SK-N-SH (cell line): ENCODE data around the gene CRTC3. TPM values are rescaled to one million over a fixed set of nuclear protein-coding genes. Genes with fewer than 3 reads are reported as not detected.

Experiments
- CTCF ChIA-PET: fragments of 300-600, 350-600 bp; formaldehyde crosslinking; extraction: SDS; loops from one replicate; lab custom pipeline; 2021; lab: Yijun Ruan, JAX
- POLR2A ChIA-PET: fragments of 350-600 bp; sonication (Branson Sonifier 250); formaldehyde crosslinking; extraction: SDS; loops from one replicate; lab custom pipeline; 2020; ENCODE audit warnings: antibody characterized with exemption, inconsistent platforms; lab: Yijun Ruan, JAX
- DNase-seq: peaks from one replicate; pipeline ENCODE4 v3.0.0; 2012
- H2AFZ ChIP-seq: fragments of 200-600 bp; sonication (generic); 2 replicates; pipeline ENCODE4 v1.8.1; 2016; ENCODE audit warnings: antibody characterized with exemption, mild to moderate bottlenecking, low read depth
- H3F3A ChIP-seq: fragments of 200-600 bp; sonication (generic); replicated peaks from 2 replicates; pipeline ENCODE3; 2016; ENCODE audit warnings: antibody characterized with exemption, mild to moderate bottlenecking; ENCODE audit not compliant: insufficient read depth
- H3K27ac ChIP-seq, 2 experiments: fragments of 200-500 bp in 1 of 2; fragments of 200-600 bp in 1 of 2; sonication (Bioruptor generic) in 1 of 2; sonication (generic), shearing (Covaris generic) in 1 of 2; 2 replicates each; pipeline versions ENCODE4 v1.5.1 to v1.6.1; 2014 to 2016; ENCODE audit warnings: low read depth in 2 of 2, inconsistent platforms in 1 of 2, low read length in 1 of 2, mild to moderate bottlenecking in 1 of 2, mixed read lengths in 1 of 2
- H3K27me3 ChIP-seq: fragments of 200-600 bp; sonication (generic), shearing (Covaris generic); 2 replicates; pipeline ENCODE4 v1.6.1; 2016; ENCODE audit warnings: mixed run types; ENCODE audit not compliant: insufficient read depth
- H3K36me3 ChIP-seq, 2 experiments: fragments of 200-500 bp in 1 of 2; fragments of 200-600 bp in 1 of 2; sonication (Bioruptor generic) in 1 of 2; sonication (generic) in 1 of 2; replicated peaks in 1 of 2; 2 replicates each; pipeline versions ENCODE3 to v1.5.1; 2014 to 2016; ENCODE audit warnings: low read length in 1 of 2, mild to moderate bottlenecking in 1 of 2; ENCODE audit not compliant: insufficient read depth in 2 of 2, control insufficient read depth in 1 of 2
- H3K4me1 ChIP-seq, 2 experiments: fragments of 200-500 bp in 1 of 2; fragments of 200-600 bp in 1 of 2; sonication (Bioruptor generic) in 1 of 2; sonication (generic), shearing (Covaris generic) in 1 of 2; 2 replicates each; pipeline versions ENCODE4 v1.5.1 to v1.6.1; 2014 to 2016; ENCODE audit warnings: low read depth in 1 of 2, low read length in 1 of 2, mixed run types in 1 of 2; ENCODE audit not compliant: insufficient read depth in 2 of 2, control insufficient read depth in 1 of 2
- H3K4me2 ChIP-seq: fragments of 200-600 bp; sonication (generic), shearing (Covaris generic); 2 replicates; pipeline ENCODE4 v1.6.1; 2017; ENCODE audit warnings: mixed run types
- H3K4me3 ChIP-seq, 2 experiments: fragments of 200-500 bp in 1 of 2; fragments of 200-600 bp in 1 of 2; sonication (Bioruptor generic) in 1 of 2; sonication (generic), shearing (Covaris generic) in 1 of 2; 2 replicates each; pipeline versions ENCODE4 v1.5.1 to v1.8.1; 2014 to 2016; ENCODE audit warnings: low read depth in 2 of 2, inconsistent platforms in 1 of 2, low read length in 1 of 2, mild to moderate bottlenecking in 1 of 2, mixed read lengths in 1 of 2, moderate library complexity in 1 of 2
- H3K79me2 ChIP-seq: fragments of 200-600 bp; sonication (generic); 2 replicates; pipeline ENCODE4 v1.8.1; 2017; ENCODE audit warnings: mild to moderate bottlenecking; ENCODE audit not compliant: insufficient read depth
- H3K9ac ChIP-seq: fragments of 200-600 bp; sonication (generic); 2 replicates; pipeline ENCODE4 v1.6.1; 2017; ENCODE audit warnings: mixed run types
- H3K9me2 ChIP-seq: fragments of 200-600 bp; sonication (generic); 2 replicates; pipeline ENCODE4 v1.6.1; 2017; ENCODE audit warnings: mixed run types
- H3K9me3 ChIP-seq: fragments of 200-600 bp; sonication (generic); 2 replicates; pipeline ENCODE4 v1.6.1; 2017; ENCODE audit warnings: mixed run types, mild to moderate bottlenecking, moderate library complexity
- H4K20me1 ChIP-seq: fragments of 200-600 bp; sonication (generic); 2 replicates; pipeline ENCODE4 v1.6.1; 2017; ENCODE audit warnings: mild to moderate bottlenecking, mixed run types; ENCODE audit not compliant: insufficient read depth
- CHD2 ChIP-seq: fragments of 150-350 bp; IDR thresholded peaks from 2 replicates; pipeline ENCODE4 v1.6.1; 2018; ENCODE audit warnings: low read length; ENCODE audit not compliant: partially characterized antibody
- CTCF ChIP-seq: fragments of 200-600 bp; sonication (generic); IDR thresholded peaks from 2 replicates; pipeline ENCODE4 v1.6.1; 2017; ENCODE audit warnings: antibody characterized with exemption, mild to moderate bottlenecking, moderate library complexity
- EP300 ChIP-seq, 2 experiments: IDR thresholded peaks; 2 replicates each; pipeline versions ENCODE4 v1.4.0 to v1.6.1; 2012; ENCODE audit warnings: borderline replicate concordance in 1 of 2, low read depth in 1 of 2, low read length in 1 of 2
- JUND ChIP-seq: IDR thresholded peaks from 2 replicates; pipeline ENCODE4 v1.4.0; 2012
- MAX ChIP-seq: IDR thresholded peaks from 2 replicates; pipeline ENCODE4 v1.4.0; 2012; ENCODE audit warnings: low read depth
- MEF2A ChIP-seq: IDR thresholded peaks from 2 replicates; pipeline ENCODE4 v1.4.0; 2012; ENCODE audit warnings: low read depth, borderline replicate concordance
- PBX3 ChIP-seq: IDR thresholded peaks from 2 replicates; pipeline ENCODE4; 2012
- REST ChIP-seq: IDR thresholded peaks from 2 replicates; pipeline ENCODE4 v1.6.1; 2012; ENCODE audit warnings: mild to moderate bottlenecking, low read depth, low read length, moderate library complexity
- TEAD4 ChIP-seq: IDR thresholded peaks from 2 replicates; pipeline ENCODE4 v1.4.0; 2012; ENCODE audit warnings: mild to moderate bottlenecking, borderline replicate concordance; ENCODE audit not compliant: insufficient read depth
- USF2 ChIP-seq: fragments of 150-350 bp; IDR thresholded peaks from 2 replicates; pipeline ENCODE4 v1.6.1; 2017; ENCODE audit warnings: antibody characterized with exemption, low read length, low read depth, borderline replicate concordance
- WGBS: methylation state at CpG from one replicate; pipeline ENCODE4 v1.1.6; 2017; ENCODE audit warnings: low lambda C conversion rate; 5-methylcytosine and 5-hydroxymethylcytosine counted together
- polyA plus RNA-seq, 3 experiments: library from polyadenylated mRNA; depleted of rRNA; stranded (reverse); fragments of >200 nt; gene quantifications; 2 replicates each; pipeline ENCODE4 v1.2.3, GENCODE V29; 2012

Gene CRTC3
- polyA plus RNA-seq, 1 of the 3 experiments (the other 2 are of a cell fraction): 16.7 TPM

- POLR2A ChIA-PET: no interaction called here
- TF ChIP-seq MEF2A (no peak), PBX3 (no peak), EP300 (IDR thresholded peaks at IDR 0.05; ENCODE audit: borderline replicate concordance in 1 of 2, low read depth in 1 of 2, low read length in 1 of 2) (no peak), JUND (no peak), REST (no peak), TEAD4 (no peak), MAX (no peak), CHD2 (no peak), USF2 (no peak), CTCF (no peak)
- no peaks in the 10 kb centered on the region for H3K27me3 ChIP-seq
- WGBS: 88% methylated on average over 2 of the region's 2 CpGs
- H3K9me3 ChIP-seq: no peaks in the 10 kb centered on the region
- peaks cover 27% of the 10 kb centered on the region for H3K79me2 ChIP-seq
- no peak overlapping the region for H3K27ac ChIP-seq
- H2AFZ ChIP-seq: no peak overlapping the region
- H3K9me2 ChIP-seq: no peaks in the 10 kb centered on the region
- CTCF ChIA-PET: interaction anchor here (1.3 kb wide), 1 partner anchor 10 kb away, joined by 4 read pairs; no protein-coding TSS in a partner anchor
- no peak overlapping the region for H3K4me2 ChIP-seq
- H4K20me1 ChIP-seq: peaks cover 9% of the 10 kb centered on the region; the same call in 1 of the 2 replicates
- H3K4me3 ChIP-seq: no peak overlapping the region
- no peak overlapping the region for H3K9ac ChIP-seq
- peaks cover 6 to 12% of the 10 kb centered on the region in 2 experiments; a peak in 2 of 4 replicates for H3K4me1 ChIP-seq
- DNase-seq: no peak
- H3F3A ChIP-seq: peaks cover 5% of the 10 kb centered on the region
- H3K36me3 ChIP-seq: no peaks in the 10 kb centered on the region
Observed at GRCh38 chr15:90582553-90582952, 52.8 kb downstream of the CRTC3 start.
